HL-60 (cell line): ENCODE results near the gene CDC37.

Source experiments
- DNase-seq, 2 experiments: peaks; one replicate each; pipeline ENCODE4 v3.0.0-alpha.2; 2010 to 2020; ENCODE audit warnings: low read depth in 1 of 2, low spot score in 1 of 2
- H3K27ac ChIP-seq: fragments of 250-450 bp; sonication (Bioruptor Pico); replicated peaks from 2 replicates; pipeline ENCODE4 v1.5.1; 2020; ENCODE audit warnings: mild to moderate bottlenecking, moderate library complexity
- H3K27me3 ChIP-seq: fragments of 250-450 bp; sonication (Bioruptor Pico); 2 replicates; pipeline ENCODE4 v1.5.1; 2021; ENCODE audit warnings: mild to moderate bottlenecking, moderate library complexity; ENCODE audit not compliant: insufficient read depth, poor library complexity, severe bottlenecking
- H3K4me3 ChIP-seq: replicated peaks from 2 replicates; pipeline ENCODE4 v1.5.1; 2011; ENCODE audit warnings: mild to moderate bottlenecking, control low read depth, low read length; ENCODE audit not compliant: insufficient read depth
- CTCF ChIP-seq: IDR thresholded peaks from one replicate; pipeline ENCODE4 v1.5.1; 2011; ENCODE audit warnings: low read length, control low read depth, inconsistent platforms; ENCODE audit not compliant: insufficient read depth
- GABPA ChIP-seq: IDR thresholded peaks from 2 replicates; pipeline ENCODE4 v1.6.1; 2012; ENCODE audit warnings: low read depth
- POLR2AphosphoS5 ChIP-seq: IDR thresholded peaks from 2 replicates; pipeline ENCODE4 v1.6.1; 2012; ENCODE audit warnings: low read depth
- REST ChIP-seq: IDR thresholded peaks from 2 replicates; pipeline ENCODE4 v1.6.1; 2012; ENCODE audit warnings: low read depth; ENCODE audit not compliant: insufficient replicate concordance
- SPI1 ChIP-seq: IDR thresholded peaks from 2 replicates; pipeline ENCODE4 v1.6.1; 2012; ENCODE audit warnings: low read depth, mild to moderate bottlenecking, borderline replicate concordance

The CDC37 gene

GRCh38 chr19:10424011-10424637 lies 20.8 kb upstream of the CDC37 start:
- Histone ChIP-seq H3K4me3 (peak overlapping the region; percentile 23; the same call in 1 of the 2 replicates), H3K27ac (no peak overlapping the region), H3K27me3 (peaks cover 43% of the 10 kb centered on the region)
- TF ChIP-seq CTCF, result peak; percentile 64
- no peak for TF ChIP-seq SPI1
- DNase-seq, result peak in 1 of 2 experiments; percentile 63

GRCh38 chr19:10422846-10423245 lies 19.5 kb upstream of the CDC37 start:
- Histone ChIP-seq H3K4me3 (no peak overlapping the region), H3K27me3 (peaks cover 44% of the 10 kb centered on the region), H3K27ac (no peak overlapping the region)
- TF ChIP-seq GABPA (no peak), POLR2AphosphoS5 (no peak), SPI1 (no peak), CTCF (no peak), REST (no peak)
- no peak for DNase-seq

- Histone ChIP-seq H3K4me3 (no peak overlapping the region), H3K27me3 (peaks cover 52% of the 10 kb centered on the region), H3K27ac (no peak overlapping the region)
- TF ChIP-seq GABPA (no peak), REST (no peak), SPI1 (no peak)
- no peak for DNase-seq
Observed at GRCh38 chr19:10422046-10422461, 18.7 kb upstream of the CDC37 start.

- Histone ChIP-seq H3K4me3 (no peak overlapping the region), H3K27ac (no peak overlapping the region), H3K27me3 (peaks cover 52% of the 10 kb centered on the region)
- no peak for TF ChIP-seq SPI1
- TF ChIP-seq CTCF, result no peak
- no peak for TF ChIP-seq GABPA
- TF ChIP-seq POLR2AphosphoS5, result no peak
- no peak for TF ChIP-seq REST
- DNase-seq, result no peak
Observed at GRCh38 chr19:10421240-10422045, 18.1 kb upstream of the CDC37 start.
